ENCODE measurements around the gene JUND. TPM values are rescaled to one million over a fixed set of nuclear protein-coding genes. Genes with fewer than 3 reads are reported as not detected.
A peak's percentile ranks its signal among the peaks of the same experiment; 100 is the strongest.

The JUND gene
- total RNA-seq, 1 donor from 2014 or later, result 161 TPM

GRCh38 chr19:18293642-18294466 lies 12.4 kb upstream of the JUND start:
- Histone ChIP-seq H3K27ac (ENCODE audit: low read depth, low read length) (peak overlapping the region; percentile 59), H2AFZ (ENCODE audit: low read depth, low read length) (no peak overlapping the region)

DNA sequence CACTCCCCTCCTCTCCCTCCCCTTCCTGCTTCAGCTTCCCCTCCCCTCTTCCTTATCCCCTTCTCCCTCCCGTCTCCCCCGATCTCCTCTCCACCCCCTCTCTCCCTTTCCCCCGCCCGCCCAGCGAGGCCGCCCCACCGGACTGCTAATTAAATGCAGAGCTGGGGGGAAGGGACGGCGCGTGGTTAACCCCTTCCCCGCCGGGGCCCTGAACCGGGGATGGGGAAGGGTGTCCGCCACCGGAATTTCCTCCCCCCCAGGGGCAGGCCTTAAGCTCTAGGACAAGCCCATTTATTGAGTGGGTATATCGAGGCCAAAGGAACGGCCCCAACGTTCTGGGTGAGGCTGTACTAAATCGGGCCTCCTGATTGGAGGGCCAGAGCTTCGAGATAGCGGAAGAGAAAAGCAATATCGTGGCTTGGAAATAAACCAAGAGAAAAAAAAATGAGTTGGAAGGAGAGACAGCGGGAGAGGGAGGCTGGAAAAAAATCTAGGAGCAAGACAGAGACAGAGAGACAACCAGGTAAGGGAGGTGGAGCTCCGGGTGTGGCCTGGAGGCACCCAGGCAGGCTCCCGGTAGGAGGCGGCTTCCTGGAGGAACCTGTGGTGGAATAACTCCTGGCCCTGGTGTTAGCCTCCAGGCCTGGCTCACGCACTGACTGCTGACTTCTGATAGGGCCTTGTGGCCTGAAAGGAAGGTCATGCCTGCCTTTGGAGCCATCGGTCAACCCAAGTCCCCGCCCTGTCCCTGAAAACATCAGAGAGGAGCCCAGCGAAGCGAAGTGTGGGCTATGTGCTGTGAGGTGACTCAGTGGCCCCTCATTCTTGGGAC lies 11.6 kb upstream of the JUND start:
- Mint-ChIP-seq H3K27me3 (ENCODE audit: low read depth, unreplicated experiment) (no peaks in the 10 kb centered on the region), H3K27ac (ENCODE audit: unreplicated experiment) (peak overlapping the region; percentile 83), H3K4me1 (ENCODE audit: low read depth, unreplicated experiment) (peaks cover 12% of the 10 kb centered on the region), H3K9me3 (ENCODE audit: unreplicated experiment) (no peaks in the 10 kb centered on the region), H3K36me3 (ENCODE audit: low read depth, unreplicated experiment) (no peaks in the 10 kb centered on the region), H3K4me3 (ENCODE audit: unreplicated experiment) (peak overlapping the region; percentile 70)
- no peaks in the 10 kb centered on the region for H3K36me3 ChIP-seq (ENCODE audit: insufficient read depth, low read length)
- peaks cover 35% of the 10 kb centered on the region for H3K4me1 ChIP-seq (ENCODE audit: insufficient read depth, low read length)
- H3K9me3 ChIP-seq (ENCODE audit: insufficient read depth, low read depth, low read length), result no peaks in the 10 kb centered on the region
- H3K4me3 ChIP-seq (ENCODE audit: insufficient read depth, low read depth, low read length), result peak overlapping the region; percentile 69
- no peak for TF ChIP-seq EZH2 (IDR thresholded peaks at IDR 0.05; ENCODE audit: insufficient read depth, low read length)
- TF ChIP-seq, protein P1, sequence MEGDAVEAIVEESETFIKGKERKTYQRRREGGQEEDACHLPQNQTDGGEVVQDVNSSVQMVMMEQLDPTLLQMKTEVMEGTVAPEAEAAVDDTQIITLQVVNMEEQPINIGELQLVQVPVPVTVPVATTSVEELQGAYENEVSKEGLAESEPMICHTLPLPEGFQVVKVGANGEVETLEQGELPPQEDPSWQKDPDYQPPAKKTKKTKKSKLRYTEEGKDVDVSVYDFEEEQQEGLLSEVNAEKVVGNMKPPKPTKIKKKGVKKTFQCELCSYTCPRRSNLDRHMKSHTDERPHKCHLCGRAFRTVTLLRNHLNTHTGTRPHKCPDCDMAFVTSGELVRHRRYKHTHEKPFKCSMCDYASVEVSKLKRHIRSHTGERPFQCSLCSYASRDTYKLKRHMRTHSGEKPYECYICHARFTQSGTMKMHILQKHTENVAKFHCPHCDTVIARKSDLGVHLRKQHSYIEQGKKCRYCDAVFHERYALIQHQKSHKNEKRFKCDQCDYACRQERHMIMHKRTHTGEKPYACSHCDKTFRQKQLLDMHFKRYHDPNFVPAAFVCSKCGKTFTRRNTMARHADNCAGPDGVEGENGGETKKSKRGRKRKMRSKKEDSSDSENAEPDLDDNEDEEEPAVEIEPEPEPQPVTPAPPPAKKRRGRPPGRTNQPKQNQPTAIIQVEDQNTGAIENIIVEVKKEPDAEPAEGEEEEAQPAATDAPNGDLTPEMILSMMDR (IDR thresholded peaks at IDR 0.05; ENCODE audit: insufficient read depth, low read depth, low read length), result no peak
- H3K79me2 ChIP-seq (ENCODE audit: insufficient read depth, low read length), result no peaks in the 10 kb centered on the region
- peak overlapping the region; percentile 94 for H3K27ac ChIP-seq (ENCODE audit: low read depth, low read length)
- peak overlapping the region; percentile 91 for H3K4me2 ChIP-seq (ENCODE audit: low read length)
- H3K9ac ChIP-seq (ENCODE audit: low read length), result peak overlapping the region; percentile 96
- no peaks in the 10 kb centered on the region for H4K20me1 ChIP-seq (ENCODE audit: insufficient read depth, low read length)
- FAIRE-seq (no peak), DNase-seq (ENCODE audit: low read depth) (peak; percentile 72)
- no peak overlapping the region for H2AFZ ChIP-seq (ENCODE audit: low read depth, low read length)
- H3K27me3 ChIP-seq (ENCODE audit: insufficient read depth, low read length), result no peaks in the 10 kb centered on the region

More at GRCh38 chr19:18293642-18294466, 12.4 kb upstream of the JUND start:
- DNase-seq (ENCODE audit: low read depth) (no peak), FAIRE-seq (no peak)
- Mint-ChIP-seq H3K4me3 (ENCODE audit: unreplicated experiment) (no peak overlapping the region), H3K27me3 (ENCODE audit: low read depth, unreplicated experiment) (no peaks in the 10 kb centered on the region), H3K4me1 (ENCODE audit: low read depth, unreplicated experiment) (peaks cover 12% of the 10 kb centered on the region), H3K9me3 (ENCODE audit: unreplicated experiment) (no peaks in the 10 kb centered on the region), H3K27ac (ENCODE audit: unreplicated experiment) (peak overlapping the region; percentile 58), H3K36me3 (ENCODE audit: low read depth, unreplicated experiment) (no peaks in the 10 kb centered on the region)
- TF ChIP-seq, protein P1 (IDR thresholded peaks at IDR 0.05; ENCODE audit: insufficient read depth, low read depth, low read length), result no peak
- no peak for TF ChIP-seq EZH2 (IDR thresholded peaks at IDR 0.05; ENCODE audit: insufficient read depth, low read length)
- no peaks in the 10 kb centered on the region for H4K20me1 ChIP-seq (ENCODE audit: insufficient read depth, low read length)
- H3K9me3 ChIP-seq (ENCODE audit: insufficient read depth, low read depth, low read length), result no peaks in the 10 kb centered on the region
- peaks cover 35% of the 10 kb centered on the region for H3K4me1 ChIP-seq (ENCODE audit: insufficient read depth, low read length)
- H3K27me3 ChIP-seq (ENCODE audit: insufficient read depth, low read length), result no peaks in the 10 kb centered on the region
- H3K4me3 ChIP-seq (ENCODE audit: insufficient read depth, low read depth, low read length), result no peak overlapping the region
- H3K79me2 ChIP-seq (ENCODE audit: insufficient read depth, low read length), result no peaks in the 10 kb centered on the region
- H3K9ac ChIP-seq (ENCODE audit: low read length), result peak overlapping the region; percentile 96
- H3K4me2 ChIP-seq (ENCODE audit: low read length), result peak overlapping the region; percentile 91
- no peaks in the 10 kb centered on the region for H3K36me3 ChIP-seq (ENCODE audit: insufficient read depth, low read length)

All from astrocyte (in vitro differentiated cells and primary cell).